HG03175 (cell line): ENCODE data around the gene CYBB.

ENCODE experiments used
- ATAC-seq: cut with Tn5 transposase; IDR thresholded peaks from one replicate; pipeline ENCODE4 v1.9.1; 2021; ENCODE audit warnings: mild to moderate bottlenecking, moderate library complexity; ENCODE audit not compliant: unreplicated experiment

The CYBB gene

DNA sequence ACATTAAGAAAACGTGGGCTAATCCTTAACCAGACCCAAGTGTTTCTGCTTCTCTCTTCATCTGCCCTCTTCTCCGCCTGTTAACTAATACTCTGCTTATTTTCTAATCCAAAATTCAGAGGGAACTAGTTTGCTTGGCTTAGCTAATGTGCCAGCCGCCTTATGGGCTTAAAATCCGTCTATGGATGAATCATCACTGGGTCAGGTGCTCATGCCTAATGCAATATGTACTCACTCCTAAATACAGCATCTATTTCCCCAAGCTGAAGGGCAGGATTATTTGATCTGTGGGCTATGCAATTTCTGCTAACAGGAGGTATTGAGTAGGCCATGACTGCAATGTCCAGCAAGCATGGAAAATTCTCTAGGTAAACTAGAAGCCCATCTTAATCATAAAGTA is 55.1 kb downstream of the CYBB start:
- no peak for ATAC-seq

DNA sequence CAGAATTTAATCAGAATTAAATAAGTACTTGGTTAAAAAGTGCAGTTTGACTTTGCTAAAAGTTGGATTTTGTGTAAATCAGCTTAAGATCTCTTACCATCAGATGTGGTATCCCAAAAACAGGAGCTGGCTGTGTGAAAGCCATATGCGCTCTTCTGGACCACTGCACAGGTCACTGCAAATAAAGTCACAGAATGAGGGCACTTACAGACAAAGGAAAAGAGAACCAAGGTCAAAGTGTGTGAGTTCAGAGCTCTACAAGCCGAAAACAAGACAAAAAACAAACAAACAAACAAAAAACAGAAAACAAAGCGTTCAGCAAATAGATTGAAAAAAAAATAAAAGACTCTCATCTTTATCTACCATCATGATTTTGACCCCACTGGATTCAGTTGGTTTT is 61.1 kb downstream of the CYBB start:
- no peak for ATAC-seq

DNA sequence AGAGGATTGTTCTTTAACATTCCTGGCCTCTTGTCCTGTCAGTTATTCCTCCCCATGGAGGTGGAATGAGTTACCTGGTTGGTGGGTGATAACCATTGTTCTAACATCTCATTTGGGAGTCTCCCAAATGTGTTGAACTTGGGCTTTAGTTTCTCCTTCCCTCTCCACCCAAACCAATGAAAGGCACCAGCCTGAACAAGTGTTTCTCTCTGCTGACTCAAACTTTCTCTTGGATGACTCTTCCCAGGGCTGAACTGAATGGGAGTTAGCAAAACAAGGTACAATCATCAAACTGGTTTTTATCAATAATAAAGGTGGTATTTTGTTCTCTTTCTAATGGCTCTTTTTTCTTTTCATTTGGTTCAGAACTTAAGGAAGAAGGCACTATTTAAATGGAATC is 64.8 kb downstream of the CYBB start:
- no peak for ATAC-seq

DNA sequence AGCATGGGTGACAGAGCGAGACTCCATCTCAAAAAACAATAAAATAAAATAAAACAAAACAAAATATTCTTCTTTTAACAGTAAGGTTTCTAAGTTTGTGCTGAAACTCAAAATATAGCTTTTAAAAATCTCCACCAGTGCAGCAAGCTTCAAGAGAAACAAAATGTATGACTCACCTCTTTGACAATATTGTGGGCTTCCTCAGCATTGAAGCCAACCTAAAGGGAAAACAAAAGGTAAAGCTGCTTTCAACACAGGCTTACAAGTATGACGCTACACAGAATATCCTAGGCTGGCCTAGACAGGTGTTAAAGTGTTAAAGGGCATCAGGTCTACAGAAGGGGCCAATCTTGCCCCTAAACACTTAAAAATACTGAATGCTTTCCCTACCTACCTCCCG is 66.3 kb downstream of the CYBB start:
- no peak for ATAC-seq

DNA sequence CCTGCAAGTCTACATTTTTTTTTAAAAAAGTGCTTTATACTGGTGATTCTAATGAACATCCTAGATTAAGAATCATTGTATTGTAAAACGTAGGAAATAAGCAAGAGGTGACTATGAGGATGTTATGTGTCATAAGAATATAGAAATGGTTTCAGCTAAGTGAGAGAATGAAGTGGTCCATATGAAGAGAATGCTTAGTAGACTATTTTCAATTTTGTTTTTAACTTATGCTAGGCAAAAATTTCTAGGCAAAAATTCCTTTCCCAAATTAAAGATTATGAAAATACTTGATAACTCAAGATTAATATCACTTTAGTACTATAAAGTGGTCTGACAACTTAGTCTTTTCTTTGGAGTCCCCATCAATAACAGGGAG is 66.7 kb downstream of the CYBB start:
- no peak for ATAC-seq

DNA sequence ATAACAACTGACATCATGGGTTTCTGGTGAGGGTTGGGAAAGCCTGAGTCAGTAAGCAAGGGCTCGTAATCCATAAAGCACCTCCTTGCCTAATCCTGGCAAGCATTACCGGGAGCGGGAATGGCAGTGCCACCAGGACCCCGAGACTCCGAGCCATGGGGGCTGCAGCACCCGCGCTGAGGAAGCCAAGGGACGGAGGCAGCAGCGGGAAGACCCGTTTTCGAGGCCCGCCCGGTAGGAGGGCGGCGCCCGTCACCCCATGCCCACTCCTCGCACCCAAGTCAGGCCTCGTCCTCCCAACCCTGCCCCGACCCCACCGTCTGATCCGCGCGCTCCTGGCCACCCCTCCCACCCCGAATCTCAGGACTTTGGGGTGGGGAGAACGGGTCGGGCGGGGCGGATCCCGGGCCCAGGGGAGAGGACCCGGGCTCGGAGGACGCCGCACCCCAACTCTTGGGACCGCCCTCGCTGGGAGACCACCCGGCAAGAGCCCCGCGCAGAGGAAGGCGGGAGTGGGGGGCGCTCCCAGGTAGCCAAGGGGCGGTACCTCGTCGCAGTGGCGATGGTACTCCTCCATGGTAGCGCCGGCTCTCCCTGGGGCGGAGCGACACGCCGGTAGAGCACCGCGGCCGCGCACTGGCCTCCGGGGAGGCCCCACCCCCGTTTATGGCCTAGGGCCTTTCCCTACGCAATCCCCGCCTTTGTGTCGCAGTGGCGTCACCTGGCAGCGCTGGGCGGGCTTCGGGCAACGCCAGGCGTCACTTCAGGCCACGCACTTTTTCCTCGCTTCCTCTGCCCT is 67.3 kb downstream of the CYBB start, which contains the start of gene DYNLT3:
TSS of gene DYNLT3 (minus strand) at position 638 of the 799 bp plus-strand sequence. CDS start at position 577, 61 bp downstream.
- ATAC-seq = peak; percentile 100

DNA sequence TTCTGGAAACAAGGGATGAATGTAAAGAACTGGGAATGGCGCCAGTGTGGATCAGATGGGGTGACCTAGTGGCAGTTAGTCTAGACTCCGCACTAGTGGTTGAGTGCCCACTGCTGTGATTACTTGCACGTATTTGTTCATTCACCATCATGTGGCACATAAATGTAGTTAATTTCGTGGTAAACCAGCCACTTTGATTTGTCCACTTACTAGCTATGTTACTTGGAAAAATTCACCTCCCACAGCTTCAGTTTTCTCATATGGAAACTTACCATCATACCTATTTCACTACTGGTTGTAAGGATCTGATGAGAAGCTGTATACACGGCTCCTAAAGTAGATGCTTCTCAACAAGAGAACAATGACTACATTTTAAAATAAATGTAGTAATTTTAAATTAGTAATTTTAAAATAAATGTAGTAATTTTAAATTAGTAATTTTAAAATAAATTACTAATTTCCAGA is 67.9 kb downstream of the CYBB start:
- no peak for ATAC-seq

DNA sequence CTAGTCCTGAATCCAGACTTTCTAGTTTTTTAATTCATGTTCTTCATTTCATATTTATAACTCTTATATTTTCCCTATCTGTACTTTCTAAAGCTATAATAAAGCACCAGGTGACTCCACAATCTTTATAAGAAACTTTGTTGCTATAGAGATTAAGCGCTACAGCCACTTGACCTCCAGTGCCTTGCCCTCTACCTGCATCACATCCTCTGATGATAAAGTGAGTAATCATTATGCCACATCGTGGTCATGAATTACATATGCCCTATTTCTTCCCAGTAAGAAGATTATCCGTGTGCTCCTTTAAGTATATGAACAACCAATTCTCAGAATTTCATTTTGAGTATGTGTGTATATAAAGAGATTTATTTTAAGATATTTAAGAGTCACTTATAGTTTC is 74.3 kb downstream of the CYBB start:
- ATAC-seq = no peak

DNA sequence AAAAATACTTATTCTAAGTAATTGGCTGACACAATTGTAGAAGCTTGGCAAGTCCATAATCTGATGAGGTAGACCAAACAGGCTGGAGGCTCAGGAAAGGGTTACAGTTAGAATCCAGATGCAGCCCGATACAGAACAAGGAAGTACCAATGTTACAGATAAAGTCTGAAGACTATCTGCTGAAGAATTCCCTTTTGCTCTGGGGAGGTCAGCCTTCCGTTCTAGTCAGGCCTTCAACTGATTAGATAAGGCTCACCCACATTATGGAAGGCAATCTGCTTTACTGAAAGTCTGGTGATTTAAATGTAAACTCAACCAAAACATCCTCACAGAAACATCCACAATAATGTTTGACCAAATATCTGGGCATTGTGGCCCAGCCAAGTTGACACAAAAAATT is 74.9 kb downstream of the CYBB start:
- ATAC-seq = no peak

DNA sequence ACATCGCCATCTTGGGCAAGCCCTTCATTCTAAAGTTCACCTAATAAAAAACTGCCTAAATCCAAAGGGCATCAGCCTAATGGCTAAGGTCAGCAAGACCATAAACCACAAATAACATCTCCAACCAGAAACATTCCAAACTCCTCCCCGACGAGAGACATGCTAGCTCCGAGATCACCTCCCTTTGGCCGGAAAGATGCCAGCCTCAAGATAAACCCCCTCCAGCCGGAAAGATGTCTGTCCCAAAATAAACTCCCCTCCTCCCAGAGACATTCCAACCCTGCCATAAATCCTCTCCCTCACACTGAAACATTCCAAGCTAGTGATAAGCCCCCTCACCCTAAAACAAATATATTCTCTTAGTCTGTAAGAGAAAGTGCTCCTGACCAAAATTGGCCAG is 80.9 kb downstream of the CYBB start:
- ATAC-seq = no peak

DNA sequence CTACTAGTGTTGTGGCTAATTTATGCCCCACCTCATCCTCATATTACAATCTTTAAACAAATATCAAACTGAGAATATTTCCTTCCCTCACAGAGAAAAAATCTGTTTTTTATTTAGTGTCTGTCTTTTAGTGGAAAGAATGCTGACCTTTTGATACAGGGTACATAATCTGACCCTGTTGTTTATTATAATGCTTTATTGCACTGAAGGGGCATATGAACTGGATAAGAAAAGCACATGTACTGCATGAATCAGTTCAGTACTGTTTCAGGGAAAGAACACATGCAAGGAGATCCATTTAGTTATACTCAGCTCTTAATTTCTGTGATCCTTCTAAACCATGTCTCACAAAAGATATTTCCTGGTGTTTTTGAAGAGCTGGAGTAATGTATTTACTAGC is 83.0 kb downstream of the CYBB start:
- no peak for ATAC-seq
